ENCODE data around the gene SSTR5. TPM values are rescaled to one million over a fixed set of nuclear protein-coding genes. Genes with fewer than 3 reads are reported as not detected.

SSTR5 gene
- total RNA-seq, 1 donor from 2014 or later = not detected

- ATAC-seq (no peak), DNase-seq (no peak)
- Histone ChIP-seq H3K4me1 (no peaks in the 10 kb centered on the region), H3K27me3 (ENCODE audit: low read depth) (peaks cover 56% of the 10 kb centered on the region), H3K36me3 (no peaks in the 10 kb centered on the region), H3K27ac (no peak overlapping the region), H3K4me3 (no peak overlapping the region), H3K9me3 (no peaks in the 10 kb centered on the region)
- TF ChIP-seq CTCF (IDR thresholded peaks at IDR 0.05) = no peak
- intact Hi-C loops (cut with DNase I) = no loop called here
Measured at GRCh38 chr16:1061769-1062505, 10.6 kb upstream of the SSTR5 start.

- H3K27ac ChIP-seq = no peak overlapping the region
- ATAC-seq (no peak), DNase-seq (no peak)
- peaks cover 48% of the 10 kb centered on the region for H3K27me3 ChIP-seq (ENCODE audit: low read depth)
- no peaks in the 10 kb centered on the region for H3K9me3 ChIP-seq
- no peak for TF ChIP-seq CTCF (IDR thresholded peaks at IDR 0.05)
- no peaks in the 10 kb centered on the region for H3K36me3 ChIP-seq
- no peaks in the 10 kb centered on the region for H3K4me1 ChIP-seq
- intact Hi-C loops (cut with DNase I) = no loop called here
- no peak overlapping the region for H3K4me3 ChIP-seq
Measured at GRCh38 chr16:1062895-1063294, 9.7 kb upstream of the SSTR5 start.

GRCh38 chr16:1063728-1064127 lies 8.8 kb upstream of the SSTR5 start:
- no peaks in the 10 kb centered on the region for H3K36me3 ChIP-seq
- ATAC-seq = no peak
- no peak overlapping the region for H3K27ac ChIP-seq
- DNase-seq = no peak
- H3K27me3 ChIP-seq (ENCODE audit: low read depth) = peaks cover 52% of the 10 kb centered on the region
- TF ChIP-seq CTCF (IDR thresholded peaks at IDR 0.05) = no peak
- no peaks in the 10 kb centered on the region for H3K9me3 ChIP-seq
- no peaks in the 10 kb centered on the region for H3K4me1 ChIP-seq
- intact Hi-C loops (cut with DNase I) = no loop called here
- no peak overlapping the region for H3K4me3 ChIP-seq

- H3K27ac ChIP-seq = no peak overlapping the region
- no peaks in the 10 kb centered on the region for H3K36me3 ChIP-seq
- no peak for ATAC-seq
- DNase-seq = no peak
- H3K27me3 ChIP-seq (ENCODE audit: low read depth) = peaks cover 71% of the 10 kb centered on the region
- intact Hi-C loops (cut with DNase I) = no loop called here
- no peaks in the 10 kb centered on the region for H3K9me3 ChIP-seq
- no peak for TF ChIP-seq CTCF (IDR thresholded peaks at IDR 0.05)
- no peak overlapping the region for H3K4me3 ChIP-seq
- H3K4me1 ChIP-seq = no peaks in the 10 kb centered on the region
Measured at GRCh38 chr16:1065469-1066128, 6.9 kb upstream of the SSTR5 start.

- Histone ChIP-seq H3K4me3 (no peak overlapping the region), H3K27me3 (ENCODE audit: low read depth) (peaks cover 80% of the 10 kb centered on the region), H3K4me1 (no peaks in the 10 kb centered on the region), H3K9me3 (no peaks in the 10 kb centered on the region), H3K36me3 (no peaks in the 10 kb centered on the region), H3K27ac (no peak overlapping the region)
- no peak for TF ChIP-seq CTCF (IDR thresholded peaks at IDR 0.05)
- intact Hi-C loops (cut with DNase I) = no loop called here
- no peak for ATAC-seq
- DNase-seq = no peak
Measured at GRCh38 chr16:1066584-1067172, 5.9 kb upstream of the SSTR5 start.
